DMS153 (cell line): ENCODE results near the gene LSM4.

ENCODE experiments used
- DNase-seq: peaks from one replicate; lab custom pipeline; 2025; lab: John Stamatoyannopoulos, UW

Gene LSM4

GRCh38 chr19:18310966-18311365 lies 11.9 kb downstream of the LSM4 start:
- no peak for DNase-seq

- no peak for DNase-seq
Observed at GRCh38 chr19:18310118-18310909, 12.6 kb downstream of the LSM4 start.

DNA sequence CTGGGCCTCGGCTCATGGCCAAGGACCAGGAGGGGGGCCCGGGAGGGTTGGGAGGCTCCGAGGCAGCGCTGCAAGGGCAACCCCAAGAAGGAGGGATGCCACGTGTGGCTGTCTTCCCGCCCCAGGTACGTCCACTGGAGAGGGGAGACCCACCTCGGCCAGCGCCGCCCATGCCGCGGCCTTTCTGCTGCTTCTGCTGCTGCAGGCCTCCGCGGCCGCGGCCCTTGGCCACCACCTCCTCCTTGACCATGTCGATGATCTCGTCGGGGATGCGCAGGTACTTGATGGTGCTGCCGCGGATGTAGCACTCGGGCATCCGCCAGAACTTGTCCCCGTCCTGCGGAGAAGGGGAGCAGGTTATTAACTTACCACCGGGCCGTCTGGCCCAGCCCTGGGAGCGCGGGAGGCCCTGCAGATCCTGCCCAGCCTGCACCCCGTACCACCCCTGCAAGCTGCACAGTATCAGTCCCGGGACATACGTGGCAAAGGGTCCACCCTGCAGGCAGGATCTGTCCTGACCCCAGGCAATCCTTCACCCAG lies 13.3 kb downstream of the LSM4 start:
- DNase-seq: no peak

DNA sequence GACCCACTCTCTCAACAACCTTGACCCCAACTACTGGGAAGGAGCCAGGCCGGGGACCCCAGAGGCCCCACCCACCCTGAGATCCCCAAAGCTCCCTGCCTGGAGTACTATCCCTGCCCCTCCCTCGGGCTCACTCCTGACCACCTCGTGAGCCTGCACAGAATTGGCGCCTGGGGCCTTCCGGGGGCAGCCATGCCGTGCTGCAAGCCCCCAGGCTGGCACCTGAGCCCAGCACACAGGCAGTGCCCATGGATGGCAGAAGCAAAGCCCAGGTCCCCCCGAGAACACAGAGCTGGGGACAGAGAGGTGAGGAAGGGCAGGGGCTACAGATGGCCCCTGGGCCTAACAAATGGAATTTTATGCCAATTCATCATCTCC lies 13.9 kb downstream of the LSM4 start:
- no peak for DNase-seq

DNA sequence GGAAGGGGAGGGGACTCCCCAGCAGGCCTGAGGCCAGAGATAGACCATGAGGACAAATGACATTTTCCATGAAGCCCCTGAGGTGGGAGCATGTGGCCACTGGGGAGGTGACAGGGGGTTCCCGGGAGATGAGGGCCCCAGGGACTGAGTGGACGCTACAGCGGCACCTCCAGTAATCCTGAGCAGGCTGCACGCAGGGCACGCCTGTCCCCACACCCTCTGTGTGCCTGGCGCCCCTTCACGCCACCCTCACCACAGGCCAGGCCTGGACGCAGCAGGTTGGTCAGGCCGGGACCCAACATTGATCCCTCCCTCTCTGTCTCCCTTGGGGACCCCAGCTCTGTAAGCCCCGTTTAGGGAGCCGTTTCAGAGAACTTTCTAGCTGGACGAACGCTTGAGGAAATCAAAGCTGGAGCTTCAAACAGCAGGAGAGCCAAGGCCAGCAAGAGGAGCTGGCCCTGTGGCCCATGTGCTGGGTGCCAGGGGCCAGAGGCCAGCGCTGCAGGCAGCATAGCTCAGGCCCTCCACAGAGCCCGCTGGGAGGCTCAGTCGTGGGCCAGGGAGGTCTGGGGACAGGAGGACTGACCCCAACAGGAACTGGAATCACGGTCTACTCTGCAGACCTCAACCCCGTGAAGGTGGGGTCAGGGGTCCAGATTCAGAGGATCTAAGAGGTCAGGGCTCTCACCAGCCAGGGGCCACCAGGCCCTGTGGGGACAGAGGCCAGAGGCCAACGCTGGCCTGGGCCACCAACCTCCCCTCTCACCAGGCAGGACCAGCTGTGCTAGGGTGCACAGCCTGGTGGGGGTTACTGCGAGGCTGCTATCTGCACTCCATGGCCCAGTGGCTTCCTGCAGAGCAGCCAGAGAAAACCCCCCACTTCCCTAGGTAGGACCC lies 14.6 kb downstream of the LSM4 start:
- no peak for DNase-seq

DNA sequence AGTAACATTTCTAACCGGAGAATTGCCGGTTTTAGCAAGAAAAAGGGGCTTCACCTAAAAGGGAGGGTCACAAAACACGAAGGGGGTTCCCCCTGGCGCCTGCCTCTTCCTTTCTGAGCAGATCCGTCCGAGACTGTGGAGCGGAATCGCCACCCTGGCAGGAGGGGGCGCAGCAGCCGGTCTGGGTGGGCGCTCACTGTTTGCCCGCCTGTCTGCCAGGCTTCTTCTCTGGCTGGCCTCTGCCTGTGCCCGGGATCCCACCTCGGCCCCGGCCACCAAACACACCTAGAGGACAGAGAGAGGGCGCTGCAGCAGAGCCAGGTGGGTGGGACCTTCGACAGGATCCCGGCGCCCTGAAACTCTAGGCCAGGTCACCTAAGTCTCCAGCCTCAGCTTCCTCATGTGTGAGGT lies 15.6 kb downstream of the LSM4 start:
- no peak for DNase-seq

GRCh38 chr19:18306888-18307260 lies 16.0 kb downstream of the LSM4 start:
- no peak for DNase-seq

DNA sequence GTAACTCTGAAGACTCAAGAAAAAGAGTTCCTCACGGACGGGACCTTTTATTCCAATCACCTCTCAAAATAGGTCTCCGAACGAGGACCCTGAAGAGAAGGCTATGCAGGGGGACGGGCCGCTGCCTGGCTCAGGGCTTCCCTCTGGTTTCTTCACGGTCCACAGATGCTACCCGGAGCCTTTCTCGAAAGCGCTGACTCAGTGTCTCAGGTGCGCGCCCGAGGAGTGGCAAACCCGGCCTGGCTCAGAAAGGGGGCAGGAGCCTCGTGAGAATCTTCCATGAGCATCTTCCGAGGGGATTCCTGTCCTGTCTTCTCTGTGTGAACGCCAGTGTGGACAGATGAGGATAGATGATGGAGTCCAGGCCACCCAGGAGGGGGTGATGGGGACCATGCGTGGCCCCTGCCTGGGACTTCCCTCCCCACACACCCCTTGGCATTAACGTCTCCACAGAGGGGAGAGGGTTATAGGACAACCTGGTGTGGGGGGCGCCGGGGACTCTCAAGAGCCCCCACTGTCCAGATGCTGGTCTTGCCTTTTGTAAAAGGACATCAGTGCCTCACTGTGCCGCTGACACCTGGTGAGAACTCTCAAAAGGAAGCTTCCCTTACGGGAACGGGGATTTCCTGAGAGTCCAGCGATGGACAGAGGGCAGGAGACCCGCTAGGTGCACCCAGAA lies 16.5 kb downstream of the LSM4 start:
- no peak for DNase-seq

DNA sequence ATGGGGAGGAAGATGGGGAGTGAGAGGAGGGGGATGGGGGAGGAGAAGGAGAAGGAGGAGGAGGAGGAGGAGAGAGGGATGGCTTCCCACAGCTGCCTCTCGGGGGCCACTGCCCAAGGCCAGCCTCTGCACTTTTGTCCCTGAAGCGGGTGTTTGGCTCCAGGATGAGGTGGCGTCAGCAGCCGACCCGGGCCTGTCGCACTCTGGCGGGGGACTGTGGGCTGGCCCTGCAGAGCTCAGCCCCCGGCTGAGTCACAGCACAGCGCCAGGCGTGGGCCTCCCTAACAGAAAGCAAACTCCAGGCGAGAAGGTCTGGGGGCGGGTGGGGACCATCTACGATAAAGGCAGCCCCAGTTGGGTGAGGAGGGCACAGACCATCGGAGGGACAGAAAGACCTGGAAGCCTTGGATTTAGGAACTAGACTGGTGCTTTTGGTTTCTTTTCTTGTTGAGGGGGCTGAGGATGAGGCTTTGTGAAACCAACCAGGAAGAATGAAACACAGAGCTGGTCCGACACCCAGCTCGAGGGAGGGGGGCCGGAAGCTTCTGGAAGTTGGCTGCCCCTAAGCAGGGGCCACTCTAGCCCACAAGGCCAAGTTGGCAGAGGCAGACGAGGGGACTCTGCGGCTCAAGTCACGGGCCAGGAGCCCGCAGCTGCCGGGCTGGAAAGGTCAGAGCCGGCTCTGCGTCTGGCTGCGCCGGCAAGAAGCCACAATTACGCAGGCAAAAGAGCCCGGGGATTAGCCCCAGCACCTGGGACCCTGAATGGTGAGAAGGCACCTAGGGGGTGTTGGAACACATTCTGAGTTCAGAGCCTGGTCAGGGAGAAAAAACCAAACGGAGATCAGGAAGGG lies 18.2 kb downstream of the LSM4 start:
- no peak for DNase-seq

DNA sequence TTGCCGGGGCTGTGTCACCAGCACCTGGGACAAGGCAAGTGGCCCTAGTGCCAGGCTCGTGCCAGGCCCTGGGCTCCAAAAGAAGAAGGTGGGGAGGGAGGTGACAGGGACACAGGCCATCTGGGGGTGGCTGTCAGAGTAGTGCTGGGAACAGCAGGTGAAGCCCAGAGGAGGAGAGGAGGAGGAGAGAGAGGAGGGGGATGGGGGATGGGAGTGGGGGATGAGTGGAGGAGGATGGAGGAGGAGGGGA lies 18.7 kb downstream of the LSM4 start:
- peak; percentile 25 for DNase-seq

- DNase-seq: no peak
Observed at GRCh38 chr19:18301718-18302111, 21.2 kb downstream of the LSM4 start.

DNA sequence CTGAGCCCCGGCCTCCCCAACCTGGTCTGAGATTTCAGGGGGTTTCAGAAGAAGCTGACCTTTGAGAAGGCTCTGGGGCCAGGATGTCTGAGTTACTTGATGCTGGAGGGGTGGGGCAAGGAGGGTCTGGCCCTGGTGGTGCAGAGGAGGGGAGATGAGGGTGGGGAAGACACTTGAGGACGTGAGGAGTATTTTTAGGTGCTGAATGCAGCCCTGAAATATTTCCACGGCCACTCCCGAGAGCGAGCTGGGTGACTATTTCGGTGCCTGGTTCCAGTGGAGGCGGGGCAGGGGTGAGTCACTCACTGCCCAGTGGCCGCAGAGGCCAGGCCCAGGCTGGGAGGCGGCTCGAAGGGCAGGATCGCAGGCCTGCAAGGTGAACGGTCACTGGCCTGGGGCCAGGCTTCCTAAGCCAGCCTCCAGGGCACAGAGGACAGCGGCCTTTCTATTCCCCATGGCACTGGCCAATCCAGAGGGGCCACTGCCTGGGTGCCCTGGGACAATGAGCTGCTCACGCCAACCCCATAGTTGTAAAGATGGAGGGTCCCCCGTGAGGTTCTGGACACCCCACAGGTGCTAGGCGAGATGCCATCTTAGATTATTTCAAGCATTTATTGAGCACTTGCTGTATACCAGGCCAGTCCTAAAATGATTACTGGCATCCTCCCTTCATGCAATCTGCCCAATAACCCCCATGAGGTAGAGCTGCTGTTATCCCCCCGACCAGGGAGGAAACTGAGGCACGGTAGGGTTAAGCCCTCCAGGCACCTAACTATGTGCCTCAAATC lies 21.8 kb downstream of the LSM4 start:
- DNase-seq: no peak

DNA sequence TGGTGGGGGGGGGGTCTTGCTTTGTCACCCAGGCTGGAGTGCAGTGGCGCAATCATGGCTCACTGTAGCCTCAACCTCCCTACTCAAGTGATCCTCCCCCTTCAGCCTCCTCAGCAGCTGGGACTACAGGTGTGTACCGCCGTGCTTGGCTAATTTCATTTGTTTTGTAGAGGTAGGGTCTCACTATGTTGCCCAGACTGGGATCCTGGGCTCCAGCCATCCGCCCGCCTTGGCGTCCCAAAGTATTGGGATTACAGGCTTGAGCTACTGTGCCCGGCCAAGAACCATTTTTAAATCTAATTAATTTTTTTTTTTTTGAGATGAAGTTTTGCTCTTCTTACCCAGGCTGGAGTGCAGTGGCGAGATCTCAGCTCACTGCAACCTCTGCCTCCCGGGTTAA lies 23.2 kb downstream of the LSM4 start:
- no peak for DNase-seq

- no peak for DNase-seq
Observed at GRCh38 chr19:18298601-18299000, 24.3 kb downstream of the LSM4 start.

DNA sequence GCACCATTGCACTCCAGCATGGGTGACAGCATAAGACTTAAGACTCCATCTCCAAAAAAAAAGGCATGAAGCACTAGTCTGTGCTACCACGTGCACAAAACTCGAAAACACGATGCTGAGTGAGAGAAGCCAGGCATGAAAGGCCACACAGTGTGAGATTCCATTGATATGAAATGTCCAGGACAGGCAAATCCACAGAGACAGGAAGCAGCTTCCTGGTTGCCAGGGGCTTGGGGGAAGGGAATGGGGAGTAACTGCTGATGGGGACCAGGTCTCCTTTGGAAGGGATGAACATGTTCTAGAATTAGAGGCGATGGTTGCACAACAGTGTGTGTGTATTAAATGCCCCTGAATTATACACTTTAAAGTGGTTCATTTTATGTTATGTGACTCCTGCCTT lies 25.6 kb downstream of the LSM4 start:
- DNase-seq: no peak

DNA sequence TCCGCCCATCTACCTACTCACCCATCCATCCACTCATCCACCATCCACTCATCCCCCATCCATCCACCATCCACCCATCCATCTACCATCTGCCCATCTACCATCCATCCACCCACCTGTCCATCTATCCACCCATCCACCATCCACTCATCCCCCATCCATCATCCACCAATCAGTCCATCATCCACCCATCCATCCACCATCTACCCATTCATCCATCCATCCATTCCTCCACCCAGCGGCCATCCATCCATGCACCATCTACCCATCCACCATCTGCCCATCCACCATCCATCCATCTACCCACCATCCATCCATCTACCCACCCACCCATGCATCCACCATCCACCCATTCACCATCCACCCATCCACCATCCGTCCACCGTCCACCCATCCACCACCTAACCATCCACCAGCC lies 27.8 kb downstream of the LSM4 start:
- no peak for DNase-seq

DNA sequence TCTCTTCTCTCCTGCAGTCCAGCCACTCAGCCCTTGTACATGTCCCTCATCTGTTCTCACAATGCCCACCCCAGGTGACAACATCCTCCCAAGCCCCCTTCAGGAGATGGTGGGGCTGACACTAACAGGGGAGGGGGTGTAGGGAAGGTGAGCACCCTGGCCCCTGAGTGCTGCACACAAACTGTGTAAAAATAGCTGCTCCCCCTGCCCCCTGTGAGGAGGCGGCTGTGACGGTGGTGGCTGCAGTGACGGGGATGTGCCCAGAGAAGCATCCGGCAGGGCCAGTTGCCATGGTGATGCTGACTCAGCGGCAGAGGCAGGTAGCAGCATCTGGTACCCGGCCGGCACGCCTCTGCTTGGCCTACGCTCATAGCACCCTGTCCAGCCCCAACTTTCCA lies 28.4 kb downstream of the LSM4 start:
- peak; percentile 21 for DNase-seq

DNA sequence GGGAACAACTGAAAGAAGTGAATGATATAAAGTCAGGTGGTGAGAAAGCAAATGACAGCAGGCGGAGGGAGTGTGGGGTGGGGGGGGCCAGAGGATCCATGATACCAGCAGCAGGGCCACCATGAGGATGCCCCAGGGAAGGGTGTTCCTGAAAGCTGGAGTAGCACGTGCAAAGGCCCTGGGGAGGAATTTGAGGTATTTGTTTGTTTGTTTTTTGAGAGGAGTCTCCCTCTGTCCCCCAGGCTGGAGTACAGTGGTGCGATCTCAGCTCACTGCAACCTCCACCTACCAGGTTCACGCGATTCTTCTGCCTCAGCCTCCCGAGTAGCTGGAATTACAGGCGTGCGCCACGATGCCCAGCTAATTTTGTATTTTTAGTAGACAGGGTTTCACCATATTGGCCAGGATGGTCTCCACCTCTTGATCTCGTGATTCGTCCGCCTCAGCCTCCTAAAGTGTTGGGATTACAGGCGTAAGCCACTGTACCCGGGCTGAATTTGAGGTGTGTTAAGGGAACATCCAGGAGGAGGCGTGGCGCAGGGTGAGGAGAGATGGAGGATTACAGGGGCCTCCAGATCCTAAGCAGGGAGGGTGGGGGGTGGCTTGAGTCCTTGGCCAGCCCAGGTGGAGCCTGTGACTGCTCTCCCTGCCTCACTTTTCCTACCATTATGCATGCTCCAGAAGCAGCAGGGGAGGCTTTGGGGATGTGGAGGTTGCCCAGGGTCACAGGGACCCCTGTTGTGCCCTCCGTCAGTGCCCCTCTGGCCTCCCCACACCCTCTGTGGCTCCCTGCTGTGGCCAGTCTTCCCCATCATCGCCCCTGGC lies 29.0 kb downstream of the LSM4 start:
- DNase-seq: no peak

GRCh38 chr19:18292810-18293641 lies 29.9 kb downstream of the LSM4 start:
- DNase-seq: no peak
